DMS53 (cell line): ENCODE results near the gene STMN1.

Source experiments
- DNase-seq: peaks from one replicate; lab custom pipeline; 2025; lab: John Stamatoyannopoulos, UW

Gene STMN1

GRCh38 chr1:25869909-25870606 is 36.2 kb downstream of the STMN1 start:
- no peak for DNase-seq

GRCh38 chr1:25867210-25867991 is 38.8 kb downstream of the STMN1 start:
- peak; percentile 44 for DNase-seq

- no peak for DNase-seq
These were observed 39.9 kb downstream of the STMN1 start for GRCh38 chr1:25866288-25866687.

- no peak for DNase-seq
These were observed 41.8 kb downstream of the STMN1 start for GRCh38 chr1:25864434-25864833.

GRCh38 chr1:25863486-25864262 is 42.5 kb downstream of the STMN1 start:
- no peak for DNase-seq

GRCh38 chr1:25862785-25863485 is 43.3 kb downstream of the STMN1 start:
- DNase-seq, result no peak

- no peak for DNase-seq
These were observed 44.6 kb downstream of the STMN1 start for GRCh38 chr1:25861316-25862286.

- DNase-seq, result peak; percentile 95
These were observed 47.1 kb downstream of the STMN1 start, which contains the start of gene AUNIP for GRCh38 chr1:25858906-25859789. TSS of gene AUNIP (minus strand) at chr1:25859457. CDS start at chr1:25859357, 100 bp downstream.

GRCh38 chr1:25858494-25858893 is 47.7 kb downstream of the STMN1 start:
- DNase-seq, result peak; percentile 70

- no peak for DNase-seq
These were observed 49.4 kb downstream of the STMN1 start for GRCh38 chr1:25856856-25857255.

GRCh38 chr1:25854554-25854953 is 51.7 kb downstream of the STMN1 start:
- DNase-seq, result no peak
